Measurements from ENCODE around the gene RAPGEF2. TPM values are rescaled to one million over a fixed set of nuclear protein-coding genes. Genes with fewer than 3 reads are reported as not detected.
"Not testable (repeated sequence)": the region's sequence is repeated elsewhere in the genome, so short reads cannot be mapped to it uniquely, and the experiment has no call there.

RAPGEF2 gene
- total and polyA plus RNA-seq, 2 donors from 2014 or later: 6.9 to 50.6 TPM

DNA sequence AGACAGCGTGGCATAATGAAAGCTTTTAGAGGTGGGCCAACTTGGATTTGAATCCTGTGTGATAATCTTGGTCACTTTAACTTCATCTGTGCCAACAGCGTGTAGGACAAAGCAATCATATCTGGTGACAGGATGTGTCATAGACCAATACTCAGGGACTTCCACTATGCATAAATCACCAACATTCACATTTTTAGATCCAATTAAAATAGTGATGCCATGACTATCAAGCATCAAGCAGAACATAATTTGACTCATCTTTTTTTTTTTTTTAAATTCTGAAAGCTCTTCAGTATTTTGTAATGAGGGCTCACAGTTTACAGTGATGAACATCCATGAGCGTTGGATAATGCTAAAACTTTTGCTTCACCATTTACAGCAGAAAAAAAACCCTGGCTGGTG, 27.3 kb upstream of the RAPGEF2 start:
- Histone ChIP-seq H3K4me1 (ENCODE audit: control insufficient read depth in 2 of 3, insufficient read depth in 2 of 3, low read depth in 1 of 3, low read length in 3 of 3) (no peaks in the 10 kb centered on the region), H3K9ac (ENCODE audit: low read length in 3 of 3) (no peak overlapping the region), H3K27ac (ENCODE audit: low read depth in 2 of 2, low read length in 2 of 2) (no peak overlapping the region), H3K36me3 (ENCODE audit: control insufficient read depth in 2 of 3, insufficient read depth in 3 of 3, low read length in 3 of 3) (no peaks in the 10 kb centered on the region), H3K27me3 (ENCODE audit: control insufficient read depth, insufficient read depth, low read length) (no peaks in the 10 kb centered on the region), H3K9me3 (ENCODE audit: control insufficient read depth in 2 of 3, insufficient read depth in 1 of 3, low read length in 3 of 3) (no peaks in the 10 kb centered on the region), H3K4me3 (ENCODE audit: low read length in 3 of 3) (no peak overlapping the region)
- FAIRE-seq (no peak), DNase-seq (no peak)
- TF ChIP-seq, protein P1, sequence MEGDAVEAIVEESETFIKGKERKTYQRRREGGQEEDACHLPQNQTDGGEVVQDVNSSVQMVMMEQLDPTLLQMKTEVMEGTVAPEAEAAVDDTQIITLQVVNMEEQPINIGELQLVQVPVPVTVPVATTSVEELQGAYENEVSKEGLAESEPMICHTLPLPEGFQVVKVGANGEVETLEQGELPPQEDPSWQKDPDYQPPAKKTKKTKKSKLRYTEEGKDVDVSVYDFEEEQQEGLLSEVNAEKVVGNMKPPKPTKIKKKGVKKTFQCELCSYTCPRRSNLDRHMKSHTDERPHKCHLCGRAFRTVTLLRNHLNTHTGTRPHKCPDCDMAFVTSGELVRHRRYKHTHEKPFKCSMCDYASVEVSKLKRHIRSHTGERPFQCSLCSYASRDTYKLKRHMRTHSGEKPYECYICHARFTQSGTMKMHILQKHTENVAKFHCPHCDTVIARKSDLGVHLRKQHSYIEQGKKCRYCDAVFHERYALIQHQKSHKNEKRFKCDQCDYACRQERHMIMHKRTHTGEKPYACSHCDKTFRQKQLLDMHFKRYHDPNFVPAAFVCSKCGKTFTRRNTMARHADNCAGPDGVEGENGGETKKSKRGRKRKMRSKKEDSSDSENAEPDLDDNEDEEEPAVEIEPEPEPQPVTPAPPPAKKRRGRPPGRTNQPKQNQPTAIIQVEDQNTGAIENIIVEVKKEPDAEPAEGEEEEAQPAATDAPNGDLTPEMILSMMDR (IDR thresholded peaks at IDR 0.05; ENCODE audit: borderline replicate concordance, extremely low read depth, insufficient read depth): no peak
- intact Hi-C loops (cut with DNase I): no loop called here

DNA sequence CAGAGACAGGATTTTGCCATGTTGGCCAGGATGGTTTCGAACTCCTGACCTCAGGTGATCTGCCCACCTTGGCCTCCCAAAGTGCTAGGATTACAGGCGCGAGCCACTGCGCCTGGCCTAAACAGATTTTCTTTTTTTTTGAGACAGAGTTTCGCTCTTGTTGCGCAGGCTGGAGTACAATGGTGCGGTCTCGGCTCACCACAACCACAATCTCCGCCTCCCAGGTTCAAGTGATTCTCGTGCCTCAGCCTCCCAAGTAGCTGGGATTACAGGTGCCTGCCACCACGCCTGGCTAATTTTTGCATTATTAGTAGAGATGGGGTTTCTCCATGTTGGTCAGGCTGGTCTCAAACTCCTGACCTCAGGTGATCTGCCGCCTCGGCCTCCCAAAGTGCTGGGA, 25.9 kb upstream of the RAPGEF2 start:
- H3K9ac ChIP-seq (ENCODE audit: low read length in 3 of 3); DNase-seq; intact Hi-C loops (cut with DNase I); H3K4me1 ChIP-seq (ENCODE audit: control insufficient read depth in 2 of 3, insufficient read depth in 2 of 3, low read depth in 1 of 3, low read length in 3 of 3); H3K27me3 ChIP-seq (ENCODE audit: control insufficient read depth, insufficient read depth, low read length); FAIRE-seq; H3K36me3 ChIP-seq (ENCODE audit: control insufficient read depth in 2 of 3, insufficient read depth in 3 of 3, low read length in 3 of 3); H3K27ac ChIP-seq (ENCODE audit: low read depth in 2 of 2, low read length in 2 of 2); H3K9me3 ChIP-seq (ENCODE audit: control insufficient read depth in 2 of 3, insufficient read depth in 1 of 3, low read length in 3 of 3); H3K4me3 ChIP-seq (ENCODE audit: low read length in 3 of 3): not testable (repeated sequence)

DNA sequence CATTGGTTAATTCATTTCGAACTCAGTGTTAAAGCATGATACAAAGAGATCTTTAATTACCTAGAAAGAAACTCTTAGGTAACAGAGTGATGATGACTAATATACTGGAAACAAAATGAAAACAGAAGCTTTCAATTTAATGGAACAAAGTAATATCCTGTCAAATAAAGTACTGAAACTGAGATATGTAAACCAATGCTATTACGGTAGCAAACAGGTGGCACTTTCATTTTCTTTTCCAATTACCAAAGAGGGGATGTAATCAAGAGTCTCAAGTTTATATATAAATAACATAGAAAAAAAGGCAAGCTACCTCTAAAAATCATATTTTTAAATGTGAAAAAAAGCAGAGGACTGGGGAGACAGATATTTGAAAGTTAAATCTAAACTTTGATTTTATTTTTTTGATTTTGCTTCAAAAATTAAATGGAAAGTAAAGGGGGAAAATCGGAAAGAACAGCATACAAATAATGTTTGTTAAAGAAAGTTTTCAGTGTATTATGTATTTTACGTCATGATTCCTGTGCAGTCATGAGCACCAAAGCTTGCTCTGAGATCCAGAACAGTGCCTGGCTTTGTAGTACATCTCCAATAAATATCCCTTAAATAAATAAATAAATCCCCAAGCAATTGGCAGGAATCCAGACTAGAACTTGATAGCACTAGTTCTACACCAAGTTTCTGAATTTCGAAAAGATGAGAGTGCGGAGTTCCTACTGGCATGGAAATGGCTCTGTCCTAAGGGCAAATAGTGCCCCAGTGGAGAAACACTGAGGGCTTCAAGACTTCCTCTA, 25.0 kb upstream of the RAPGEF2 start:
- Histone ChIP-seq H3K27ac (ENCODE audit: low read depth in 2 of 2, low read length in 2 of 2) (no peak overlapping the region), H3K27me3 (ENCODE audit: control insufficient read depth, insufficient read depth, low read length) (no peaks in the 10 kb centered on the region)
- FAIRE-seq: no peak

DNA sequence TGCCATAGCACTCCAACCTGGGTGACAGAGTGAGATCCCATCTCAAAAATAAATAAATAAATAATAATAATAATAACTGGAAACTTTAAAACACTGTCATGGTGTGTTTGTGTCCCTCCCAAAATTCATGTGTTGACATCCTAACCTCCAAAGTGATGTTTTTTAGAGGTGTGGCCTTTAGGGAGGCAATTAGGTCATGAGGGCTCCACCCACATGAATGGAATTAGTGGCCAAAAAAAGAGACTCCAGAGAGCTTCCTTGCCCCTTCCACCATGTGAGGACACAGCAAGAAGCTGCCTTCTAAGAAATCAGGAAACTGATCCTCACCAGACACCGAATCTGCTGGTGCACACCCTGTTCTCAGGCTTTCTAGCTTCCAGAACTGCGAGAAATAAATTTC, 23.8 kb upstream of the RAPGEF2 start:
- H3K4me3 ChIP-seq (ENCODE audit: low read length in 3 of 3): no peak overlapping the region
- intact Hi-C loops (cut with DNase I): no loop called here
- H3K27me3 ChIP-seq (ENCODE audit: control insufficient read depth, insufficient read depth, low read length): no peaks in the 10 kb centered on the region
- FAIRE-seq (no peak), DNase-seq (no peak)
- no peaks in the 10 kb centered on the region for H3K4me1 ChIP-seq (ENCODE audit: control insufficient read depth in 2 of 3, insufficient read depth in 2 of 3, low read depth in 1 of 3, low read length in 3 of 3)
- TF ChIP-seq, protein P1 (IDR thresholded peaks at IDR 0.05; ENCODE audit: borderline replicate concordance, extremely low read depth, insufficient read depth): no peak
- no peak overlapping the region for H3K9ac ChIP-seq (ENCODE audit: low read length in 3 of 3)
- no peaks in the 10 kb centered on the region for H3K9me3 ChIP-seq (ENCODE audit: control insufficient read depth in 2 of 3, insufficient read depth in 1 of 3, low read length in 3 of 3)
- no peaks in the 10 kb centered on the region for H3K36me3 ChIP-seq (ENCODE audit: control insufficient read depth in 2 of 3, insufficient read depth in 3 of 3, low read length in 3 of 3)
- H3K27ac ChIP-seq (ENCODE audit: low read depth in 2 of 2, low read length in 2 of 2): no peak overlapping the region

More for the DNA sequence above, 25.0 kb upstream of the RAPGEF2 start:
- H3K4me3 ChIP-seq (ENCODE audit: low read length in 3 of 3): no peak overlapping the region
- peak in 2 of 5 donors; percentile 30 to 46 for DNase-seq
- H3K4me1 ChIP-seq (ENCODE audit: control insufficient read depth in 2 of 3, insufficient read depth in 2 of 3, low read depth in 1 of 3, low read length in 3 of 3): no peaks in the 10 kb centered on the region
- H3K36me3 ChIP-seq (ENCODE audit: control insufficient read depth in 2 of 3, insufficient read depth in 3 of 3, low read length in 3 of 3): no peaks in the 10 kb centered on the region
- no peaks in the 10 kb centered on the region for H3K9me3 ChIP-seq (ENCODE audit: control insufficient read depth in 2 of 3, insufficient read depth in 1 of 3, low read length in 3 of 3)
- H3K9ac ChIP-seq (ENCODE audit: low read length in 3 of 3): no peak overlapping the region
- TF ChIP-seq, protein P1 (IDR thresholded peaks at IDR 0.05; ENCODE audit: borderline replicate concordance, extremely low read depth, insufficient read depth): no peak
- intact Hi-C loops (cut with DNase I): no loop called here

Data from kidney (tissue), 14 donors.